ENCODE results near the gene GALNTL6.

DNA sequence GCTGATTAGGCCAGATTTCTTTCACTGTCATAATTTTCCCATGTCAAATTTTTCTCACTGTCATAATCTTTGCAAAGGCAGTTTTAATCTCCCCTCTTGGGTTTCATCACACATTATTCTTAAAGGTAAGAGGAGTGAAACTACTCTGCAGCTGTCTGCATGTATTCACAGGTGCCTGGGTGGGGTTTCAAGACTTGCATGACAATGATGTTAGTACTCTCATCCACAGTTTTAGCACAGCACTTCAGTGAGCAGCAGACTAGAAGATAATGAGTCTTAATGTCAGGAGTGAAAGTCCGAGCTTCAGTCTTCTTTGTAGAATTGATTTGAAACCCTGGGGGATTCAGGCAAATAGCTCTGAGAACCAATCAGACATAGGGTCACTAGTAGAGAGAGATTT, 1172.9 kb downstream of the GALNTL6 start:
- TF ChIP-seq POLR2A (IDR thresholded peaks at IDR 0.05; ENCODE audit: low read length) (no peak), GATA1 (IDR thresholded peaks at IDR 0.05; ENCODE audit: low read depth, low read length) (no peak)
